Measurements from ENCODE around the gene RAB6C.
"Not testable (repeated sequence)": the region's sequence is repeated elsewhere in the genome, so short reads cannot be mapped to it uniquely, and the experiment has no call there.

Gene RAB6C

GRCh38 chr2:129979629-129980155 lies at the start of gene RAB6C:
TSS of gene RAB6C (plus strand) at chr2:129979666. CDS start at chr2:129980116, 450 bp downstream.
- H3K27ac ChIP-seq: not testable (repeated sequence)

- no peak overlapping the region for H3K27ac ChIP-seq
- TF ChIP-seq ZFX (IDR thresholded peaks at IDR 0.05; ENCODE audit: borderline replicate concordance): no peak
These were observed 49.0 kb upstream of the RAB6C start for GRCh38 chr2:129930451-129930850.

DNA sequence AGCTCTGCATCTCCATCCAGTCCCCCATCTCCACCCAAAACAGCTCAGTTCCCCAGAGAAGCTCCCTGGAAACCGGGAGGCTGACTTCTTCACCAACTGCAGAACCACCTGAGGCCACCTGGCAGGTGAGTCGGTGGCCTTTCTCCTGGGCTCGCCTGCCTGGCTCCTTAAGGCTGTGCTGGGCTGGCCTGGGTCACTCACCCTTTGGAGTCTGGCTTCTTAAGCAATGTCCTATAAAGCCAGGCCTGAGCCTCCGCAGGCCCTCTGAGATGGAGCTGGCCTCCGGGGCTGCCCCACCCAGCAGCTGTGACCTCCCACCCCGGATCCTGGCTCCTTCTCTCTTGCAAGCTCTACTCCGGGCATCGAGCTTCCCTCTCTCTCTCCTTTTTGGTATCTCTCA lies 46.1 kb upstream of the RAB6C start:
- H3K27ac ChIP-seq: not testable (repeated sequence)

DNA sequence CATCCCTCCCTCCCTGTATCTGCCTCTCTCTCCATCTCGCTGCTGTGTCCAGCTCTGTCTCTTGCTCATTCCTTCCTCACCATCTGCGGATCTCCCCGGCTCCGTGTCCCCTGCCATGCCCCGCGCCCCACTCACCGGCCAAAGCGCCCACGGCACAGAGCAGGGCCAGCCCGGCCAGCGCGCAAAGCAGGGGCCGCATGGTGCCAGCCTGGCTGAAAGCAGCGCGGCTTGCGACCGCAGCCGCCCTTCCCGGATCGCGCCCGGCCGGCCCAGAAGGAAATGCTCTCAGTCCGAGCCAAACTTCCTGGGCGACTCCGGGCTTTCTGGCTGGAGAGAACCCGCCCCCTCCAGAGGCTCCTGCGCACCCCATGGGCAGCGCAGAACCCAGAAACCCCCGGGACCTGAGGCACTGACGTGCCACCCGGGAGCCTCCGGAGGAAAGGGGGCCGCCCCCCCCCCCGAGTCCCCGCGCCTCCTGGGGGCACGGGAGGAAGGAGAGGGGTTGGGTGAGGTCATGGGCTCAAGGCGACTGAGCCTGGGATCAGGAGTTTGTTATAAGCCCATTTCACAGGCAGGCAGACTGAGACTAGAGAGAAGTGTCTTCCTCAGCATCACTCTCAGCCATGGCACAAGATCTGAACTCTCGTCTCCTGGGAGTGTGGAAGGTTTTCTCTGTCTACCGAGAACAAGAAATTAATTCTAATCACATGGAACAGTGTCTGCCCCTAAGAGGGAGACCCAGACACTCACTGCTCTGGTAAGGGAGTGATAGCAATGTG lies 45.2 kb upstream of the RAB6C start:
- TF ChIP-seq, protein P1, sequence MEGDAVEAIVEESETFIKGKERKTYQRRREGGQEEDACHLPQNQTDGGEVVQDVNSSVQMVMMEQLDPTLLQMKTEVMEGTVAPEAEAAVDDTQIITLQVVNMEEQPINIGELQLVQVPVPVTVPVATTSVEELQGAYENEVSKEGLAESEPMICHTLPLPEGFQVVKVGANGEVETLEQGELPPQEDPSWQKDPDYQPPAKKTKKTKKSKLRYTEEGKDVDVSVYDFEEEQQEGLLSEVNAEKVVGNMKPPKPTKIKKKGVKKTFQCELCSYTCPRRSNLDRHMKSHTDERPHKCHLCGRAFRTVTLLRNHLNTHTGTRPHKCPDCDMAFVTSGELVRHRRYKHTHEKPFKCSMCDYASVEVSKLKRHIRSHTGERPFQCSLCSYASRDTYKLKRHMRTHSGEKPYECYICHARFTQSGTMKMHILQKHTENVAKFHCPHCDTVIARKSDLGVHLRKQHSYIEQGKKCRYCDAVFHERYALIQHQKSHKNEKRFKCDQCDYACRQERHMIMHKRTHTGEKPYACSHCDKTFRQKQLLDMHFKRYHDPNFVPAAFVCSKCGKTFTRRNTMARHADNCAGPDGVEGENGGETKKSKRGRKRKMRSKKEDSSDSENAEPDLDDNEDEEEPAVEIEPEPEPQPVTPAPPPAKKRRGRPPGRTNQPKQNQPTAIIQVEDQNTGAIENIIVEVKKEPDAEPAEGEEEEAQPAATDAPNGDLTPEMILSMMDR (IDR thresholded peaks at IDR 0.05): no peak
- TF ChIP-seq ZFX (IDR thresholded peaks at IDR 0.05; ENCODE audit: borderline replicate concordance): no peak
- H3K27ac ChIP-seq: no peak overlapping the region

DNA sequence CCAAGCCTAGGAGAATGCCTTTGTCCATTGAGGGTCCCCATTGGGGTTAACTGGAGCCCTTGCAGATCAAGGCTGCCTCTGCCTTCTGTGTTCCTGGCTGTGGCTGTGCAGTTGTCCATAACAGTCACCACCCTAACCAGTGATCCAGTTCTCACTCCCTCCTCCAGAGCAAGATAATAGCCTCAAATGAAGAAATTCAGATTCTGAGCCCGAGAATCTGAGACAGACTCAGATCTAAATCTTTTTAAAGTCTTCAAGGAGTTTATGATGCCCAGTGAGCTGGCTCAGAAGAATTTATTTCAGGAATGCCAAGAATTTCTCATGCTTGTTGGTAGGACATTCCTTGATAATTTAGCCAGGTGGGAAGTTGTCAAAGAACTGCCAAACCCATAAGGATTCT lies 44.3 kb upstream of the RAB6C start:
- TF ChIP-seq, protein P1 (IDR thresholded peaks at IDR 0.05): no peak
- no peak for TF ChIP-seq ZFX (IDR thresholded peaks at IDR 0.05; ENCODE audit: borderline replicate concordance)
- no peak overlapping the region for H3K27ac ChIP-seq

DNA sequence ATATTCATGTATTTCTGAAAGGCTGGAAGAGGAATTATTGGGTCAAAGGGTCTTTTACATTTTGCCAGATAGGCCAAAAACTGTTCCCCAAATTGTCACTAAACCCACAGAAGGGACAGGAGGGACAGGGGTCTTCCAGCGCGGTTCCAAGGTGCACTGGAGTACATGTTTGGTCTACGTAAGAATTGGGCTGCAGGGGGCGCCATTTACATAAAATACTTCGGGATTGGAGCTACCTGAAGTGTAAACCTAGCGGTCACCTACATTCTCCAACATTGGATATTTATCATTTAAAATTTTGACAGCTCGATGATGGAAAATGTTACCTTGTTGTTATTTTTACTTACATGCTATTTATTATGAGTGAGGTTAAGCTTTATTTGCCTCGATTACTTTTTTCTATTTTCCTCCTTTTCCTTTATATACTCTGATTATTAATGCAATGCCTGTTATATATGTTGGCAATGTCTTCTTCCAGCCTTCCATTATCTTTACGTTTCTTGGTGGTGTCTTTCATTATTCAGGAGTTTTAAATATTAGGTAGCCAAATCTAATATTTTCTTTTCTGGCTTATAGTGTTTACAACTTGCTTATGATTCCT lies 43.0 kb upstream of the RAB6C start:
- no peak overlapping the region for H3K27ac ChIP-seq
- TF ChIP-seq, protein P1 (IDR thresholded peaks at IDR 0.05): no peak
- TF ChIP-seq ZFX (IDR thresholded peaks at IDR 0.05; ENCODE audit: borderline replicate concordance): no peak

DNA sequence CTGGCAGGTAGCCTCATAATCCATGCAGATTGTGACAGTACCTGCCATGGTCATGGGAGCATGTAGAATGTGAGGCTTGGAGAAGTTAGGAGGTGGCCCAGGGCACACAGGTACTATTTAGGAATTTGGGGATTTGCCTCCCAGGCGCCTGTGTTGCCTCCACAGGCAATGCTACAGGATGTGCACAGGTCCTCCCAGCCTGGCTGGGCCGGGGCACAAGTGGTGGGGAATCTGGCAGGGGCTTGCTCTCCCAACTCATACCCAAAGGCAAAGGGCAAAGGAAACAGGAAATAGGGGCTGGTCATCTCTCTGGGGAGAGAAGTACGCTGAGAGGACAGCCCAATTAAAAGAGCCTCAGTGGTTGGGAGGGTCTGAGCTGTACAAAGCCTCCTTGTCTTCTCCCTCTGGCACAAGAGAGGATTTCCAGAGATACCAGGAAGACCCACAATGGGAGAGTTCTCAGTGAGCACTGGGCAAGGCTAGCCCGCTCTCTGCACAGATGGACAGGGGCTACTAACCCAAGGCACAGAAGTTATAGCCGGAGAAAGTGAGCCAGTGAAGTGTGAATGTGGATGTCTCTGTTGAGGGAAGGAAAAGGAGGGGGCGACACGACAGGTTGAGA lies 40.5 kb upstream of the RAB6C start:
- H3K27ac ChIP-seq: not testable (repeated sequence)

- H3K27ac ChIP-seq: not testable (repeated sequence)
These were observed 36.0 kb upstream of the RAB6C start for GRCh38 chr2:129943456-129943855.

DNA sequence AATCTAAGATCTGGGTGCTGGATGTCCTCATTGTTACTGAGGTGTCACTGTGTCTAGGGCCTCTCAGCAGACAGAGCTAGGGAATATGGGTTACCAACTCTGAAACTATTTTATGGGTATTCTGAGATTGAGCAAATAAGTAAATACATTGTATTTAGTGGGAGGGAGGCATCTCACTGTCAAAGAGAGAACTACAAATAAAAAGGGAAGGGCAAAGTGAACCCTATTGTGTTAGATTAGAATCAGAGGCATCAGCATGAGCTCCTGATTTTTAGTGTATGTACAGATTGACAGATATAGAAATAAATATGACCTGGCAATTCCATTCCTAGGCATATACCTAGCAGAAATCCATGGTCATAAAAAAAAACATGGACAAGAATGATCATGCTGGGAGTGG lies 33.9 kb upstream of the RAB6C start:
- no peak overlapping the region for H3K27ac ChIP-seq
- TF ChIP-seq, protein P1 (IDR thresholded peaks at IDR 0.05): no peak
- no peak for TF ChIP-seq ZFX (IDR thresholded peaks at IDR 0.05; ENCODE audit: borderline replicate concordance)

DNA sequence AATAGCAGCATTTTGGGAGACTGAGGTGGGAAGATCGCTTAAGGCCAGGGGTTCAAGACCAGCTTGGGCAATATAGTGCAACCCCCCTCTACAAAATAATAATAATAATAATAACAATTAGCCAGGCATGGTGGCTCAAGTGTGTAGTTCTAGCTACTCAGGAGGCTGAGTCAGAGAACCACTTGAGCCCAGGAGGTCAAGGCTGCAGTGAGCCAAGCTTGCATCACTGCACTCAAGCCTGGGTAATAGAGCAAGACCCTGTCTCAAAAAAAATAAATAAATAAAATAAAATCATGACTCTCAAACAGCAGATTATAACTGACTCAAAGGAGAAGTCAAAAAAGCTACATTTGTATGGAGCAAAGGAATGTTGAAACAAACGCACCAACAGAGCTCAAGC lies 31.8 kb upstream of the RAB6C start:
- not testable (repeated sequence) for H3K27ac ChIP-seq

DNA sequence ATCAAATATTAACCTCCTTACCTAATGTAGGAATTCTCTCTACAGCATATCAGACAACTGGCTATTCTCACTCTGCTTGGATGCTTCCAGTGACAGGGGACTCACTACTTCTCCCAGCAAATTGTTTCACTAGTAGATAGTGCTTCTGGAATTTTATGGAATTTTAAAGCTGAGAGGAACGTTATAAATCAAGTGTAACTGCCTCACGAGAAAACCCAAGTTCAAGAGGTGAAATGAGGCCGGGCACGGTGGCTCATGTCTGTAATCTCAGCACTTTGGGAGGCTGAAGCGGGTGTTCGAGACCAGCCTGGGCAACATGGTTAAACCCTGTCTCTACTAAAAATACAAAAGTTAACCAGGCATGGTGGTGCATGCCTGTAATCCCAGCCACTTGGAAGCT lies 23.3 kb upstream of the RAB6C start:
- H3K27ac ChIP-seq: not testable (repeated sequence)
